ENCODE measurements around the gene OAS3. TPM values are rescaled to one million over a fixed set of nuclear protein-coding genes. Genes with fewer than 3 reads are reported as not detected.

Gene OAS3
- total RNA-seq, 2 donors from 2014 or later, result 8.1 to 19.4 TPM

- intact Hi-C loops (cut with DNase I), result no loop called here
- DNase-seq, result no peak
These were observed 60.9 kb downstream of the OAS3 start for GRCh38 chr12:112998987-112999767.

GRCh38 chr12:113000433-113000832 lies 62.2 kb downstream of the OAS3 start:
- DNase-seq, result no peak
- ATAC-seq, result no peak
- intact Hi-C loops (cut with DNase I), result no loop called here

More at GRCh38 chr12:112998987-112999767, 60.9 kb downstream of the OAS3 start:
- ATAC-seq, result no peak

- DNase-seq, result no peak
- intact Hi-C loops (cut with DNase I), result no loop called here
- no peak for ATAC-seq
These were observed 63.9 kb downstream of the OAS3 start for GRCh38 chr12:113002155-113002554.

- intact Hi-C loops (cut with DNase I), result no loop called here
- ATAC-seq (no peak), DNase-seq (no peak)
These were observed 64.4 kb downstream of the OAS3 start for GRCh38 chr12:113002676-113003075.

- ATAC-seq, result no peak
- no peak for DNase-seq
- intact Hi-C loops (cut with DNase I), result no loop called here
These were observed 65.4 kb downstream of the OAS3 start for GRCh38 chr12:113003636-113004035.

- ATAC-seq (no peak), DNase-seq (no peak)
- intact Hi-C loops (cut with DNase I), result no loop called here
These were observed 67.5 kb downstream of the OAS3 start for GRCh38 chr12:113005762-113006161.

GRCh38 chr12:113006206-113006605 lies 67.9 kb downstream of the OAS3 start:
- no peak for ATAC-seq
- DNase-seq, result no peak
- intact Hi-C loops (cut with DNase I), result no loop called here

- ATAC-seq, result no peak
- intact Hi-C loops (cut with DNase I), result no loop called here
- no peak for DNase-seq
These were observed 68.4 kb downstream of the OAS3 start for GRCh38 chr12:113006641-113007040.

- intact Hi-C loops (cut with DNase I), result no loop called here
- no peak for ATAC-seq
These were observed 68.9 kb downstream of the OAS3 start for GRCh38 chr12:113007166-113007565.

GRCh38 chr12:113010701-113011100 lies 72.4 kb downstream of the OAS3 start:
- intact Hi-C loops (cut with DNase I), result no loop called here
- ATAC-seq (no peak), DNase-seq (no peak)

More at GRCh38 chr12:113007166-113007565, 68.9 kb downstream of the OAS3 start:
- DNase-seq, result no peak

- ATAC-seq (no peak), DNase-seq (no peak)
- intact Hi-C loops (cut with DNase I), result no loop called here
These were observed 76.3 kb downstream of the OAS3 start for GRCh38 chr12:113014565-113014964.

- DNase-seq (no peak), ATAC-seq (no peak)
- intact Hi-C loops (cut with DNase I), result no loop called here
These were observed 78.5 kb downstream of the OAS3 start for GRCh38 chr12:113016796-113017195.

GRCh38 chr12:113019025-113019424 lies 80.8 kb downstream of the OAS3 start:
- intact Hi-C loops (cut with DNase I), result no loop called here
- ATAC-seq, result no peak
- no peak for DNase-seq

- no peak for DNase-seq
- intact Hi-C loops (cut with DNase I), result no loop called here
These were observed 83.2 kb downstream of the OAS3 start for GRCh38 chr12:113021500-113021899.

More at GRCh38 chr12:113021500-113021899, 83.2 kb downstream of the OAS3 start:
- ATAC-seq, result no peak

Other genes with a start within 250 kb of the OAS3 start
- under 1 TPM; 0.18 to 0.29 TPM for gene RPH3A, start 146.7 kb upstream of the OAS3 start, total RNA-seq
- gene OAS1, start 31.5 kb upstream of the OAS3 start, total RNA-seq, result 10 to 100 TPM; 13.8 to 18.1 TPM
- gene OAS2, start 40.0 kb downstream of the OAS3 start, total RNA-seq, result 10 to 100 TPM in 1 of 2 donors, 1 to 10 TPM in 1; 6.5 to 18.4 TPM
- gene DTX1, start 118.3 kb downstream of the OAS3 start, total RNA-seq, result 1 to 10 TPM; 6.3 to 9.8 TPM
- gene RASAL1, start 197.3 kb downstream of the OAS3 start, total RNA-seq, result not detected
- gene CFAP73, start 211.2 kb downstream of the OAS3 start, total RNA-seq, result not detected
- gene DDX54, start 247.0 kb downstream of the OAS3 start, total RNA-seq, result 10 to 100 TPM; 32.4 to 39.4 TPM
- 10 to 100 TPM; 10.8 to 13.0 TPM for gene RITA1, start 247.2 kb downstream of the OAS3 start, total RNA-seq

All from left cardiac atrium (tissue), 4 donors.